ENCODE data around the gene STAT4.

The STAT4 gene

DNA sequence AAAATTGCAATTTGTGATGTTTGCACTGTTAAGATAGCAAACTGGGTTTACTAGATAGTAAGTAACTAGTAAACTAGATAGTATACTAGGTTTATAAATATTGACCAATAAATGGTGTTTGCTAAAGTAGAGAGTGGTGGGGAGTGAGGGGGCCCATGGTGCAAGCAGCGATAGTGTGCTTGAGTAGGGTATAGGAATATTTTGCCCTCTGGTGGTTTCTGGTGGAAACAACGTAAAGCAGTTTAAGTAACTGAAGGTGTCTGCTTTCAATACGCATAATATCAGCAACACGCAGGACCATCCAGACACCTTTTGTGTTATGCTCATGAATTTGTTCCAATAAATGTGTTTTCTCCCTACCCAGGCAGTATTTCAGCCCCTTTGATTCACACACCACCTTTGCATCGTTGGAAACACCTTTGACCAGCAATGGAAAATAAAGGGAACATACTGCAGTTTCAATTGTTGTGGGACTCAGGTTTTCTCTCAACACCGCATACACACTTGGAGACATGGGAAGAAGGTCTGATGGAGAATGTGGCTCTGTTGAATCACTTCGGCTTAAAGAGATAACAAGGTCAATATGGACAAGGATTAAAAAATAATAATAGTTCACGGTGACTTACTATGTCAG lies 120.2 kb downstream of the STAT4 start:
- H3K36me3 ChIP-seq (ENCODE audit: control insufficient read depth, low read length), result no peaks in the 10 kb centered on the region
- H3K27me3 ChIP-seq (ENCODE audit: control insufficient read depth, low read length), result peaks cover 4% of the 10 kb centered on the region
- no peaks in the 10 kb centered on the region for H3F3A ChIP-seq (ENCODE audit: control insufficient read depth, insufficient read depth)
- no peak overlapping the region for H3K4me2 ChIP-seq (ENCODE audit: low read length)
- H3K4me3 ChIP-seq (ENCODE audit: low read length), result no peak overlapping the region
- no peak overlapping the region for H3K27ac ChIP-seq (ENCODE audit: low read depth, low read length)
- H3K9me2 ChIP-seq (replicated peaks; ENCODE audit: control insufficient read depth, low read length), result no peaks in the 10 kb centered on the region
- no peaks in the 10 kb centered on the region for H4K20me1 ChIP-seq (ENCODE audit: control insufficient read depth, insufficient read depth, low read depth, low read length)
- H3K4me1 ChIP-seq (ENCODE audit: control insufficient read depth, low read length), result no peaks in the 10 kb centered on the region
- no peak for TF ChIP-seq EZH2phosphoT487 (IDR thresholded peaks at IDR 0.05; ENCODE audit: borderline replicate concordance, low read length)
- TF ChIP-seq, protein P1, sequence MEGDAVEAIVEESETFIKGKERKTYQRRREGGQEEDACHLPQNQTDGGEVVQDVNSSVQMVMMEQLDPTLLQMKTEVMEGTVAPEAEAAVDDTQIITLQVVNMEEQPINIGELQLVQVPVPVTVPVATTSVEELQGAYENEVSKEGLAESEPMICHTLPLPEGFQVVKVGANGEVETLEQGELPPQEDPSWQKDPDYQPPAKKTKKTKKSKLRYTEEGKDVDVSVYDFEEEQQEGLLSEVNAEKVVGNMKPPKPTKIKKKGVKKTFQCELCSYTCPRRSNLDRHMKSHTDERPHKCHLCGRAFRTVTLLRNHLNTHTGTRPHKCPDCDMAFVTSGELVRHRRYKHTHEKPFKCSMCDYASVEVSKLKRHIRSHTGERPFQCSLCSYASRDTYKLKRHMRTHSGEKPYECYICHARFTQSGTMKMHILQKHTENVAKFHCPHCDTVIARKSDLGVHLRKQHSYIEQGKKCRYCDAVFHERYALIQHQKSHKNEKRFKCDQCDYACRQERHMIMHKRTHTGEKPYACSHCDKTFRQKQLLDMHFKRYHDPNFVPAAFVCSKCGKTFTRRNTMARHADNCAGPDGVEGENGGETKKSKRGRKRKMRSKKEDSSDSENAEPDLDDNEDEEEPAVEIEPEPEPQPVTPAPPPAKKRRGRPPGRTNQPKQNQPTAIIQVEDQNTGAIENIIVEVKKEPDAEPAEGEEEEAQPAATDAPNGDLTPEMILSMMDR (IDR thresholded peaks at IDR 0.05; ENCODE audit: low read depth, low read length, poor library complexity, severe bottlenecking), result peak; percentile 74
- H3K9me3 ChIP-seq (ENCODE audit: control insufficient read depth, insufficient read depth, low read length), result no peaks in the 10 kb centered on the region
- H3K79me2 ChIP-seq (ENCODE audit: control insufficient read depth, low read length), result no peaks in the 10 kb centered on the region

DNA sequence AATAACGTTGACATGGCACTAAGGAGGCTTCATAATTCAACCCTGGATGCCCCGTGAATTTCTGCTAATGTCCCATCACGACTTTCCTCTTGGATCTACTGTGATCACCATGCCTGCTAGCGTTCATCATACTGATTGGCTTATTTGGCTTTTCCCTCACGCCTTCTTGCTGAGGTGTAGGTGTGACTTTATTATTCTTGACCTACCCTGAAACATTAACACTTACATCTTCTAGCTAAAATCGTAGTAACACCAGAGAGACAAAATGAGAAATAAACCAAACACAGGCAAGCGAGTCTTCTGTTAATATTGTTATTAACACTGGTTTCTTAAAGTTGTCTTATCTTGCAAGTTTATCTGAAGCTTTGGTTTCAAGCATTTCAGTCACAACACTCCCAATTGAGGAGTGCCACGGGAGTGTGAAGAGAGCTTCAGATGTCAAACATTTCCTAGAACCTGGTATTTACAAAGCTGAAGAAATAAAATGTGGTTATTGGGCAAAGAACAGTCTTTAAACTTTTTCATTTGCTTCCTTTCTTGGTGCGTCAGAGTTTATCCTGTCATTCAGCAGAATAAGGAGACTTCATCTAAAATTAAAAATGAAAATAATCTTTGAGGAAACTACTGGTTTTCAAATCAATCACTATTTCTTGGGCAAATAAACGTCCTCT lies 121.4 kb downstream of the STAT4 start:
- TF ChIP-seq, protein P1 (IDR thresholded peaks at IDR 0.05; ENCODE audit: low read depth, low read length, poor library complexity, severe bottlenecking), result no peak
- no peak for TF ChIP-seq EZH2phosphoT487 (IDR thresholded peaks at IDR 0.05; ENCODE audit: borderline replicate concordance, low read length)
- Histone ChIP-seq H3K27me3 (ENCODE audit: control insufficient read depth, low read length) (peaks cover 4% of the 10 kb centered on the region), H4K20me1 (ENCODE audit: control insufficient read depth, insufficient read depth, low read depth, low read length) (no peaks in the 10 kb centered on the region), H3K4me1 (ENCODE audit: control insufficient read depth, low read length) (no peaks in the 10 kb centered on the region), H3F3A (ENCODE audit: control insufficient read depth, insufficient read depth) (no peaks in the 10 kb centered on the region), H3K9me3 (ENCODE audit: control insufficient read depth, insufficient read depth, low read length) (no peaks in the 10 kb centered on the region), H3K79me2 (ENCODE audit: control insufficient read depth, low read length) (no peaks in the 10 kb centered on the region), H3K4me2 (ENCODE audit: low read length) (no peak overlapping the region), H3K27ac (ENCODE audit: low read depth, low read length) (no peak overlapping the region), H3K4me3 (ENCODE audit: low read length) (no peak overlapping the region), H3K9me2 (replicated peaks; ENCODE audit: control insufficient read depth, low read length) (no peaks in the 10 kb centered on the region), H3K36me3 (ENCODE audit: control insufficient read depth, low read length) (no peaks in the 10 kb centered on the region)

DNA sequence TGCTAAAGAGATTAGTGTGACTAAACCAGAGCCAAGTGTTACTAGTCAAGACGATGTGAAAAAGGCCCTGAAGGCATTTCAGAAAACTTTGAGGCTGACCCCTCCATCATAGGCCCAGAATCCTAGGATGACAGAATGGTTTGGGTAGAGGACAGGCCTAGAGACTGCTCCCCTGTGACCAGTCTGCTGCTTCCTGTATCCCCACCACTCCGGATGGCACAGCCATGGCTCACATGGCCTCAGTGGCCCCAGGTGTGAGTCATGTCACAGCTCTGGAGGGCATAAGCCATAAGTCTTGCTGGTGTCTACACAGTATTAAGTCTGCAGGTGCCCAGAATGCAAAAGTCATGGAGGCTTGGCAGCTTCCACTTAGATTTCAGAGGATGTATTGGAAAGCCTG lies 124.4 kb downstream of the STAT4 start:
- Histone ChIP-seq H3K36me3 (ENCODE audit: control insufficient read depth, low read length) (no peaks in the 10 kb centered on the region), H3K27me3 (ENCODE audit: control insufficient read depth, low read length) (peaks cover 4% of the 10 kb centered on the region), H4K20me1 (ENCODE audit: control insufficient read depth, insufficient read depth, low read depth, low read length) (no peaks in the 10 kb centered on the region), H3K27ac (ENCODE audit: low read depth, low read length) (no peak overlapping the region), H3K79me2 (ENCODE audit: control insufficient read depth, low read length) (no peaks in the 10 kb centered on the region), H3K4me1 (ENCODE audit: control insufficient read depth, low read length) (no peaks in the 10 kb centered on the region), H3F3A (ENCODE audit: control insufficient read depth, insufficient read depth) (no peaks in the 10 kb centered on the region), H3K4me2 (ENCODE audit: low read length) (no peak overlapping the region), H3K4me3 (ENCODE audit: low read length) (no peak overlapping the region), H3K9me2 (replicated peaks; ENCODE audit: control insufficient read depth, low read length) (no peaks in the 10 kb centered on the region), H3K9me3 (ENCODE audit: control insufficient read depth, insufficient read depth, low read length) (no peaks in the 10 kb centered on the region)
- TF ChIP-seq, protein P1 (IDR thresholded peaks at IDR 0.05; ENCODE audit: low read depth, low read length, poor library complexity, severe bottlenecking), result no peak
- TF ChIP-seq EZH2phosphoT487 (IDR thresholded peaks at IDR 0.05; ENCODE audit: borderline replicate concordance, low read length), result no peak
